Naive B cell (primary cell): ENCODE data around the gene MSH5. TPM values are rescaled to one million over a fixed set of nuclear protein-coding genes. Genes with fewer than 3 reads are reported as not detected.

Experiments
- ATAC-seq, 2 donors: fragments of 150-1000 bp; cut with Tn5 transposase; 2 replicates each; pipeline ENCODE4 v1.10.0; 2021; ENCODE audit warnings: low read depth in 2 of 2, mild to moderate bottlenecking in 2 of 2, moderate library complexity in 2 of 2
- DNase-seq: peaks from one replicate; pipeline ENCODE4 v3.0.0; 2022
- H3K27ac Mint-ChIP-seq, 6 donors: one replicate each; pipeline ENCODE4 v1.8.0; 2020 to 2022; ENCODE audit warnings: mild to moderate bottlenecking in 6 of 6, mixed read lengths in 6 of 6, moderate library complexity in 5 of 6, inconsistent platforms in 2 of 6
- H3K27me3 Mint-ChIP-seq, 3 donors: one replicate each; pipeline ENCODE4 v1.8.0; 2021 to 2022; ENCODE audit warnings: mixed read lengths in 3 of 3, mild to moderate bottlenecking in 1 of 3
- H3K36me3 Mint-ChIP-seq, 2 donors: one replicate each; pipeline ENCODE4 v1.8.0; 2020 to 2022; ENCODE audit warnings: mixed read lengths in 2 of 2, inconsistent platforms in 1 of 2, mild to moderate bottlenecking in 1 of 2
- H3K4me1 Mint-ChIP-seq, 3 donors: one replicate each; pipeline ENCODE4 v1.8.0; 2020 to 2022; ENCODE audit warnings: mixed read lengths in 3 of 3, inconsistent platforms in 1 of 3, mild to moderate bottlenecking in 1 of 3, moderate library complexity in 1 of 3
- H3K4me3 Mint-ChIP-seq, 8 donors: one replicate each; pipeline ENCODE4 v1.8.0; 2020 to 2022; ENCODE audit warnings: mild to moderate bottlenecking in 8 of 8, mixed read lengths in 8 of 8, moderate library complexity in 8 of 8, inconsistent platforms in 2 of 8
- H3K9me3 Mint-ChIP-seq, 7 donors: one replicate each; pipeline ENCODE4 v1.8.0; 2020 to 2022; ENCODE audit warnings: mixed read lengths in 7 of 7, mild to moderate bottlenecking in 5 of 7, inconsistent platforms in 2 of 7, moderate library complexity in 1 of 7
- polyA plus RNA-seq, 6 donors: library from polyadenylated mRNA; unstranded; fragments of 300-500 nt; fragmentation: Illumina TruSeq; gene quantifications; one replicate each; pipeline ENCODE4 v1.2.3, GENCODE V29; 2021; ENCODE audit warnings: low read depth in 6 of 6

The MSH5 gene
- polyA plus RNA-seq, 6 donors from 2014 or later, result 1.9 to 9.3 (median 2.6) TPM; not detected in 1

GRCh38 chr6:31727717-31728671, 11.8 kb upstream of the MSH5 start:
- no peaks in the 10 kb centered on the region for H3K27me3 Mint-ChIP-seq
- H3K9me3 Mint-ChIP-seq, result no peaks in the 10 kb centered on the region
- peaks cover 52 to 75% (median 73%) of the 10 kb centered on the region in 3 donors for H3K4me1 Mint-ChIP-seq
- H3K4me3 Mint-ChIP-seq, result peak overlapping the region; percentile 91 to 99 (median 96)
- peaks cover 6 to 30% of the 10 kb centered on the region in 2 donors for H3K36me3 Mint-ChIP-seq
- H3K27ac Mint-ChIP-seq, result peak overlapping the region; percentile 97 to 99 (median 98)
- DNase-seq (no peak), ATAC-seq (peak in 1 of 2 donors; percentile 1)

DNA sequence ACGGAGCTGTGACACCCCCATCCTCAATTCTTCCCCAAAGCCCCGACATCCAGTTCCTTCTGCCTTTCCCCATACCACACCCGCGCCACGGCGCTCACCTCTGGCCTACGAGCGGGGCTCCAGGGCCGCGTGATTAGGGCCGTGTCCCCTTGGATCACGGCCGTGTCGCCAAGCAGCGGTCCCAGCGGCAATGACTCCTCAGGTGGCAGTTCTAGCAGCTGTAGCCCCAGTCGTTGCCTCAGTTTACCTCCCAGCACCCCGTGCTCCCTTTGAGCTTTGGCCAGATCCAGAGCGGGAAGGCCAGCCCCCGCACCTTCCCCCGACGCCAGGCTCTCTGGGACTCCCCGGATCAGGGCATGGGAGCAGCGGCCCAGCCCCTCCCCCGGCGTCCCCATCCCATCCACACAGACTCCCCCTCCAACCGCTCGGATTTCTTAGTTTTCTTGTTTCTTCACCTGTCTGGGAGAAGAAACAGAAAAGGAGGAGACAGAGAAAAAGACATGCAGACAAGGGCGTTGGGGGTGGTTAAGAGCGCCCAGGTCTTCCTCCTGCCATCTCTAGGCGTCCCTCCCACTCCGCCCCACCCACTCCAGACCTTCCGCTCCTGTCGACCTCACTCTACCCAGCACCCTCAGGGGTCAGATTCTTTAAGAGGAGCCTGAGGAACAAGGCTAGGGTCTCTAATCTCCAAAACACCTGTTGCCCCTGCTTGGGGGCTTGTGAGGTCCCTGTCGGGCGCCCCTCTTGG, 10.9 kb upstream of the MSH5 start, which contains the start of gene DDAH2:
TSS of gene DDAH2 (minus strand) at position 533 of the 748 bp plus-strand sequence. CDS start at position 395, 138 bp downstream.
- DNase-seq (no peak), ATAC-seq (peak; percentile 1 to 4)
- Mint-ChIP-seq H3K4me1 (peaks cover 51 to 74% (median 73%) of the 10 kb centered on the region in 3 donors), H3K27me3 (no peaks in the 10 kb centered on the region), H3K36me3 (peaks cover 15 to 36% of the 10 kb centered on the region in 2 donors), H3K9me3 (no peaks in the 10 kb centered on the region), H3K27ac (peak within 1 kb of the TSS; percentile 86 to 99 (median 98)), H3K4me3 (peak within 1 kb of the TSS; percentile 91 to 100 (median 98))

- Mint-ChIP-seq H3K9me3 (no peaks in the 10 kb centered on the region), H3K27me3 (no peaks in the 10 kb centered on the region), H3K36me3 (peaks cover 15 to 36% of the 10 kb centered on the region in 2 donors), H3K4me1 (peaks cover 53 to 74% (median 73%) of the 10 kb centered on the region in 3 donors), H3K4me3 (peak overlapping the region; percentile 91 to 100 (median 98)), H3K27ac (peak overlapping the region; percentile 86 to 99 (median 98))
- ATAC-seq, result peak; percentile 54 to 59
- DNase-seq, result peak; percentile 82
Observed at GRCh38 chr6:31729515-31729978, 10.3 kb upstream of the MSH5 start.

DNA sequence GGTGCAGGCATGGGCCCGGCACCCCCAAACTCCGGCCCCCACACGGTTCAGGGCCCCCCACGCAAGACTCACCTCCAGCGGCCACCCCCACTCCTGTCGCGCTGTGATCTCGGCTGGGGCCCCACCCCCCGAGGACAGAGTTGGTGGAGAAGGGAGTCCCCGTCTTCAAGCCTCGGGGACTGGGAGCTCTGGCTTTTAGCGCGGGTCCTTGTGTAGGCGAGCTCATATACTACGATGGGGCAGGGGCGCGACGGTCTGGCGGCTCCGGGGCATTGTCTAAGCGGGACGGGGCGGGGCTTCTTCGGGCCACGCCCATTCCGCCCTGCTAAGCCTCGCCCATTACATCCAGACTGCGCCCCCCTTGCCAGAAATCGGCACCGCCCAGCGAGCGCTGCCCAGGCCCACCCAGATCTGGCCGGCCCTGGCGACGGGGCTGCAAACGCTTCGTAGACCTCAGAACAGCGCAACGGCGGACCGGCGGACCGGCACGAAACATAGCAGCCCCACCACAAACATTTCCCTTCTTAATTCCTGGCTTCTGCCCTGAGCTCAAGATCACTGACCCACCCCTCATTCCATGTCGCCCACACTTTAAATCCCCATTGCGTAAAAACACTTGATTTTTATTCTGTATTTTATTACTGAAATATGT, 9.7 kb upstream of the MSH5 start:
- peak; percentile 50 to 53 for ATAC-seq

DNA sequence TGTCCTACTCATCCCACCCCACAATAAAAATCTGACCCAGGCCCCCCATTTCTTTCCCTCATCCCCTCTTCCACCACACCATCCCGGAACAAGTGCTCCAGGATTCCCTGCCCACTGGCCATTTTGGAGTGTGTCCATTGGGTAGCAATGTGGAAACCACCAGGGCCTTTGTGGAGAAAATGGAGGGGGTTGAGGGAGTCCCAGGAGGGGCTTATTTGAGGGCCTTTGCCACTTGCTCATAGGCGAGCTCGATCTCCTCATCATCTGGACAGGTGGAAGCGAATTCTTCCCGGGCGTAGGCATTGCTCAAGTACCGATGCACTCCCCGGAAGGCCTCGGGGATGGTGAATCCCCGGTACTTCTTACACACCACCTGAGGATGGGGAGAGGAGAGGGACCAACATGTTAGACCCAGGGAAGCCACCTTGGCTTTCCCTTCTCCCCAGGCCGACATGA, 9.1 kb upstream of the MSH5 start:
- ATAC-seq (no peak), DNase-seq (no peak)
- peaks cover 59 to 73% (median 72%) of the 10 kb centered on the region in 3 donors for H3K4me1 Mint-ChIP-seq
- H3K4me3 Mint-ChIP-seq, result peak overlapping the region; percentile 91 to 100 (median 98)
- H3K36me3 Mint-ChIP-seq, result peaks cover 13 to 41% of the 10 kb centered on the region in 2 donors
- no peaks in the 10 kb centered on the region for H3K9me3 Mint-ChIP-seq
- H3K27ac Mint-ChIP-seq, result peak overlapping the region; percentile 86 to 98 (median 94)
- no peaks in the 10 kb centered on the region for H3K27me3 Mint-ChIP-seq

More for the DNA sequence above, 9.7 kb upstream of the MSH5 start:
- H3K27ac Mint-ChIP-seq, result peak overlapping the region; percentile 86 to 98 (median 94)
- H3K4me3 Mint-ChIP-seq, result peak overlapping the region; percentile 91 to 100 (median 98)
- DNase-seq, result peak; percentile 79
- no peaks in the 10 kb centered on the region for H3K27me3 Mint-ChIP-seq
- peaks cover 15 to 40% of the 10 kb centered on the region in 2 donors for H3K36me3 Mint-ChIP-seq
- H3K9me3 Mint-ChIP-seq, result no peaks in the 10 kb centered on the region
- peaks cover 57 to 75% (median 74%) of the 10 kb centered on the region in 3 donors for H3K4me1 Mint-ChIP-seq

GRCh38 chr6:31732029-31732428, 7.8 kb upstream of the MSH5 start:
- ATAC-seq (no peak), DNase-seq (no peak)
- H3K27me3 Mint-ChIP-seq, result no peaks in the 10 kb centered on the region
- H3K9me3 Mint-ChIP-seq, result no peaks in the 10 kb centered on the region
- H3K4me1 Mint-ChIP-seq, result peaks cover 58 to 67% (median 67%) of the 10 kb centered on the region in 3 donors
- H3K27ac Mint-ChIP-seq, result peak overlapping the region in 2 of 6 donors; percentile 30 to 39
- peaks cover 9 to 31% of the 10 kb centered on the region in 2 donors for H3K36me3 Mint-ChIP-seq
- peak overlapping the region in 4 of 8 donors; percentile 20 to 91 (median 56) for H3K4me3 Mint-ChIP-seq

DNA sequence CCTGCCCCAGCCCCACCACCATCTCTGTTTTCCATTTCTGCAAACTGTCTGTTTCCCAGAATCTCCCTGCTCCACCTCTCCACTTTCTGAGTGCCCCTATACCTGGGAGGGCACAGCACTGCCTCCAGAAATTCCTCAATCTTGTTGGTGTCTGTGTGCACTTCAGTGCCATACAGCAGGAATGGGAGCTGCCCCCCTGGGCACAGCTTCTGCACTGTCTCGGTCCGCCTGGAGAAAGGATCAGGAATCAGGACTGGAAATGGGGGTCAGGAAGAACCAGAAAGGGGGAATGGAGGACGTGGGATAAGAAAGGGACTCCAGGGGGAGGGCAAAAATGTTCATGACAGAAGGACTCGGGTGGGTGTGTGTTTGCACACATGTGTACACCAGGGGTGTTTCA, 6.1 kb upstream of the MSH5 start:
- DNase-seq (no peak), ATAC-seq (no peak)
- H3K4me3 Mint-ChIP-seq, result peak overlapping the region; percentile 94 to 99 (median 99)
- peaks cover 9 to 27% of the 10 kb centered on the region in 2 donors for H3K36me3 Mint-ChIP-seq
- no peaks in the 10 kb centered on the region for H3K27me3 Mint-ChIP-seq
- H3K27ac Mint-ChIP-seq, result peak overlapping the region in 3 of 6 donors; percentile 73 to 99 (median 94)
- H3K4me1 Mint-ChIP-seq, result peaks cover 61 to 69% (median 69%) of the 10 kb centered on the region in 3 donors
- no peaks in the 10 kb centered on the region for H3K9me3 Mint-ChIP-seq

DNA sequence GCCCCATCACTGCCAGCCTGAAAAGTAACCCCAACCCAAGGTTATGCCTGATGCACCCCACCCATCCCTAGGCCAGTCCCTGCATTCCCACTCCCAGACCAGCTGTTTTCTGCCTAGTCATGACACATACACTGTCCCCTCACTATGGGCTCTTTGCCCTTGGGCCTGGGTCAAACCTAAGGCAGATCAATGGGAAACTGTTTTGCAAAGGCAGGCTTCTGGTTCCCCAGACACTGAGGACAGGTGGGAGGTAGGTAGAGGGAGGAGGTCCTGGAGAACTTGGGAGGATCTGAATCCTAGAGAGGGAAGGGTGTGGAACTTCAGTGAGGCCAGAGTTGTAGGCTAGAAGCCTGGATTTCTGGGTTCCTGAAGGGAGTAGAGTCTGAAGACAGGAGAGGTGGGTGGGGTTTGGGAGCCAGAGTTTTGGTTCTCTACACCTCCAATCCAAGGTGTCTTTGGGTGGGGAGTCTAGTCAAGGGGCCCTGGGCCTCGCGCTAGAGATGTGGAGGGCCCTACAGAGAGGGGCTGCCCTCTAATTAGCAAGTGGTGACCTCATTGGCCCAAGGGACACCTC, 5.5 kb upstream of the MSH5 start:
- Mint-ChIP-seq H3K9me3 (no peaks in the 10 kb centered on the region), H3K4me3 (peak overlapping the region; percentile 94 to 99 (median 99)), H3K27me3 (no peaks in the 10 kb centered on the region), H3K4me1 (peaks cover 61 to 69% (median 69%) of the 10 kb centered on the region in 3 donors), H3K27ac (peak overlapping the region; percentile 83 to 99 (median 95)), H3K36me3 (peaks cover 9 to 25% of the 10 kb centered on the region in 2 donors)
- no peak for DNase-seq
- no peak for ATAC-seq

DNA sequence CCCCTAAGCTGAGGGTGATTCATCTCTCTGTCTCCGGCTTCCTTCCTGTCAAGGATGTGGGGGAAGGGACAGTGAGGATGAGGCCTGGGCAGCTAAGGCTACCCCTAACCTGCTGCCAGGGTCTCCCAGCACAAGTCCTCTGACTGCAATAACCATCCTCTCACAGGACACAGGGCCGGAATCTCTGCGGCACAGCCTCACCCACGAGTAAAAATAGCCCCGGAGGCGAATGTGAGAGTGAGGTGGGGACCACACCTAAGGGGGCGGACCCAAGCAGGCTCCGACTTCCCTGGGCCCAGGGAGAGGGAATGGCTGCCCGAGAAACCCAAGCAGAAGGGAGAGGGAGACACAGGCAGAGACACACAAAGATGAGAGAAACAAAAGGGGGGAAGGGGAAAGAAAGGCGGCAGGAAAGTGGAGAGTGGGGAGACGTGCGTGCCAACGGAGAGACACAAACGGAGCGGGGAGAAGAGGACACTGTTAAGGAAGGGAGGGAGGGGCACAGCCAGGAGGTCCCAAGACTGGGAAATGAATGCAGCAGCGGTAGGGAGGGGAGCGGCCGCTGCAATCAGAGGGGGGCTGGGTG, 4.9 kb upstream of the MSH5 start:
- peak overlapping the region; percentile 93 to 99 (median 97) for H3K27ac Mint-ChIP-seq
- peak; percentile 32 for DNase-seq
- ATAC-seq, result no peak
- H3K9me3 Mint-ChIP-seq, result no peaks in the 10 kb centered on the region
- peak overlapping the region; percentile 94 to 99 (median 99) for H3K4me3 Mint-ChIP-seq
- H3K36me3 Mint-ChIP-seq, result peaks cover 9 to 21% of the 10 kb centered on the region in 2 donors
- H3K4me1 Mint-ChIP-seq, result peaks cover 65 to 73% (median 73%) of the 10 kb centered on the region in 3 donors
- H3K27me3 Mint-ChIP-seq, result no peaks in the 10 kb centered on the region

GRCh38 chr6:31736021-31736767, 3.6 kb upstream of the MSH5 start, which contains the start of gene CLIC1:
Gene CLIC1, minus strand, starts transcription at chr6:31736530. Its CDS starts 230 bp downstream, at chr6:31736300.
- Mint-ChIP-seq H3K36me3 (peaks cover 9 to 21% of the 10 kb centered on the region in 2 donors), H3K4me3 (peak within 1 kb of the TSS; percentile 94 to 99 (median 99)), H3K9me3 (no peaks in the 10 kb centered on the region), H3K4me1 (peaks cover 66 to 76% (median 71%) of the 10 kb centered on the region in 3 donors), H3K27ac (peak within 1 kb of the TSS; percentile 94 to 100 (median 98)), H3K27me3 (no peaks in the 10 kb centered on the region)
- peak; percentile 74 for DNase-seq
- peak; percentile 30 to 34 for ATAC-seq

- peaks cover 66 to 77% (median 71%) of the 10 kb centered on the region in 3 donors for H3K4me1 Mint-ChIP-seq
- H3K4me3 Mint-ChIP-seq, result peak overlapping the region; percentile 94 to 99 (median 99)
- no peak for ATAC-seq
- no peak for DNase-seq
- no peaks in the 10 kb centered on the region for H3K27me3 Mint-ChIP-seq
- peaks cover 9 to 21% of the 10 kb centered on the region in 2 donors for H3K36me3 Mint-ChIP-seq
- peak overlapping the region; percentile 94 to 100 (median 98) for H3K27ac Mint-ChIP-seq
- no peaks in the 10 kb centered on the region for H3K9me3 Mint-ChIP-seq
Observed at GRCh38 chr6:31736768-31737314, 3.0 kb upstream of the MSH5 start.
